Measurements from ENCODE around the gene ZNF20. TPM values are rescaled to one million over a fixed set of nuclear protein-coding genes. Genes with fewer than 3 reads are reported as not detected.

ZNF20 gene
- 4.0 and 4.8 TPM in 2 replicates for total RNA-seq

GRCh38 chr19:12139885-12140544, at the start of gene ZNF20:
Gene ZNF20 (minus strand): TSS chr19:12140350. CDS start chr19:12140182, 168 bp downstream.
- DNase-seq = peak; percentile 94

- no peak for DNase-seq
These were observed 47.5 kb upstream of the ZNF20 start for GRCh38 chr19:12187625-12188024.

GRCh38 chr19:12180377-12180776, 40.2 kb upstream of the ZNF20 start:
- no peak for DNase-seq

GRCh38 chr19:12166626-12167025, 26.5 kb upstream of the ZNF20 start:
- DNase-seq = peak; percentile 7

- DNase-seq = peak; percentile 29
These were observed 23.7 kb upstream of the ZNF20 start for GRCh38 chr19:12163826-12164225.

GRCh38 chr19:12162882-12163806, 23.0 kb upstream of the ZNF20 start, which contains the start of gene ZNF136:
Gene ZNF136 (plus strand): TSS chr19:12163096. CDS start chr19:12163204, 108 bp downstream.
- DNase-seq = peak; percentile 98

- no peak for DNase-seq
These were observed 22.3 kb upstream of the ZNF20 start for GRCh38 chr19:12162513-12162881.

GRCh38 chr19:12159773-12160414, 19.7 kb upstream of the ZNF20 start:
- DNase-seq = no peak

- DNase-seq = peak; percentile 72
These were observed 16.3 kb upstream of the ZNF20 start, which contains the start of gene ZNF625 for GRCh38 chr19:12156223-12157058. Gene ZNF625 (minus strand): TSS chr19:12156734. CDS start chr19:12156558, 176 bp downstream.

GRCh38 chr19:12155324-12155860, 15.2 kb upstream of the ZNF20 start:
- no peak for DNase-seq

- no peak for DNase-seq
These were observed 5.2 kb upstream of the ZNF20 start for GRCh38 chr19:12145348-12145747.

- no peak for DNase-seq
These were observed 1.2 kb upstream of the ZNF20 start for GRCh38 chr19:12141405-12141736.

GRCh38 chr19:12140545-12141404, 625 bp upstream of the ZNF20 start:
- peak; percentile 86 for DNase-seq

- DNase-seq = no peak
These were observed 881 bp downstream of the ZNF20 start for GRCh38 chr19:12139269-12139668.

GRCh38 chr19:12137221-12137940, 2.8 kb downstream of the ZNF20 start:
- peak; percentile 13 for DNase-seq

- DNase-seq = no peak
These were observed 7.1 kb downstream of the ZNF20 start for GRCh38 chr19:12133069-12133468.

- DNase-seq = peak; percentile 40
These were observed 13.4 kb downstream of the ZNF20 start for GRCh38 chr19:12126707-12127106.

GRCh38 chr19:12117201-12117970, 22.8 kb downstream of the ZNF20 start:
- DNase-seq = no peak

GRCh38 chr19:12113121-12113520, 27.0 kb downstream of the ZNF20 start:
- DNase-seq = no peak

All from dermis blood vessel endothelial cell (primary cell).